Vagina (tissue), 2 donors: ENCODE results near the gene ZEB2.

ENCODE experiments used
- CTCF ChIP-seq, 3 experiments: fragments of 450-650 bp in 2 of 3; fragments of 200-600 bp in 1 of 3; sonication (generic) in 1 of 3; IDR thresholded peaks; one replicate each; pipeline ENCODE4 v1.5.1; 2017 to 2019; ENCODE audit warnings: antibody characterized with exemption in 3 of 3, mild to moderate bottlenecking in 2 of 3, moderate library complexity in 2 of 3
- POLR2A ChIP-seq, 2 donors: fragments of 450-650 bp; IDR thresholded peaks; one replicate each; pipeline ENCODE4 v1.6.1; 2017; ENCODE audit warnings: antibody characterized with exemption in 2 of 2, mild to moderate bottlenecking in 2 of 2, moderate library complexity in 2 of 2
- POLR2AphosphoS5 ChIP-seq, 2 donors: sonication (generic); formaldehyde crosslinking; IDR thresholded peaks; one replicate each; pipeline ENCODE4 v1.9.0; 2017; ENCODE audit warnings: antibody characterized with exemption in 2 of 2, mild to moderate bottlenecking in 2 of 2, low read depth in 1 of 2; ENCODE audit not compliant: insufficient read depth in 1 of 2

GRCh38 chr2:144364944-144365738 lies 154.8 kb downstream of the ZEB2 start:
- TF ChIP-seq POLR2AphosphoS5 (IDR thresholded peaks at IDR 0.05; ENCODE audit: insufficient read depth in 1 of 2, low read depth in 1 of 2) = no peak
- no peak for TF ChIP-seq CTCF (IDR thresholded peaks at IDR 0.05)
- TF ChIP-seq POLR2A (IDR thresholded peaks at IDR 0.05) = no peak
